ENCODE data around the gene PPP1CA.

GRCh38 chr11:67441731-67442351, 40.2 kb upstream of the PPP1CA start:
- TF ChIP-seq CTCF (IDR thresholded peaks at IDR 0.05; ENCODE audit: borderline replicate concordance, extremely low read depth, low read length, poor library complexity, severe bottlenecking) (no peak), EZH2 (IDR thresholded peaks at IDR 0.05; ENCODE audit: borderline replicate concordance, low read depth, low read length, severe bottlenecking) (no peak)
